Ovary (tissue), 9 donors: ENCODE measurements around the gene IGF2BP1. TPM values are rescaled to one million over a fixed set of nuclear protein-coding genes. Genes with fewer than 3 reads are reported as not detected.

Experiments used
- DNase-seq, 5 donors: peaks; one replicate each; pipeline ENCODE4 v3.0.0-alpha.2; 2019 to 2020
- H3K27ac ChIP-seq, 2 donors: fragments of 200-600 bp; one replicate each; pipeline versions ENCODE4 v1.5.1 to v1.8.0; 2019 to 2022
- H3K27me3 ChIP-seq: fragments of 200-600 bp; one replicate; pipeline ENCODE4 v1.8.0; 2022
- H3K36me3 ChIP-seq: fragments of 200-600 bp; sonication (generic); one replicate; pipeline ENCODE4 v1.5.1; 2019
- H3K4me1 ChIP-seq: one replicate; pipeline ENCODE4 v1.8.1; 2013; ENCODE audit warnings: mild to moderate bottlenecking, moderate library complexity; ENCODE audit not compliant: insufficient read depth
- H3K4me3 ChIP-seq: fragments of 200-600 bp; sonication (generic); one replicate; pipeline ENCODE4 v1.5.1; 2017
- H3K9me3 ChIP-seq, 2 donors: fragments of 200-600 bp in 1 of 2; sonication (generic) in 1 of 2; one replicate each; pipeline versions ENCODE4 v1.5.1 to v1.8.1; 2013 to 2019; ENCODE audit warnings: mild to moderate bottlenecking in 1 of 2, moderate library complexity in 1 of 2
- EP300 ChIP-seq: sonication (generic); formaldehyde crosslinking; IDR thresholded peaks from one replicate; pipeline ENCODE4 v1.6.1; 2017; ENCODE audit warnings: antibody characterized with exemption
- POLR2A ChIP-seq: fragments of 450-650 bp; IDR thresholded peaks from one replicate; pipeline ENCODE4 v1.6.1; 2017; ENCODE audit warnings: antibody characterized with exemption, mild to moderate bottlenecking, moderate library complexity
- WGBS, 3 donors: extraction: QIAGEN DNeasy Blood & Tissue Kit in 1 of 3; methylation state at CpG; one replicate each; pipeline versions ENCODE4 v1.1.5 to v1.1.7; 2013 to 2017; 5-methylcytosine and 5-hydroxymethylcytosine counted together
- intact Hi-C, 4 donors: fragments of 100-400 bp; cut with DNase I; formaldehyde crosslinking; loops; one replicate each; pipeline versions ENCODE4 v1.11.0 to v1.15.1; 2022 to 2023
- polyA plus RNA-seq, 2 donors: library from polyadenylated mRNA; stranded (reverse); fragments of 200-250 nt in 1 of 2; fragments of 350-450 nt in 1 of 2; fragmentation: Illumina TruSeq in 1 of 2; extraction: RNeasy Lipid Tissue Mini Kit (QIAGEN cat#74804) in 1 of 2; gene quantifications; one replicate each; pipeline ENCODE4 v1.2.3, GENCODE V29; 2013 to 2014
- total RNA-seq, 7 donors: library from RNA; depleted of rRNA in 2 of 7; stranded (reverse); fragments of >200 nt in 2 of 7; fragmentation: NEBNext Ultra II Directional in 3 of 7; extraction: Animal tissue kit (Norgen Biotek cat#: 25700) in 3 of 7; gene quantifications; one replicate each; pipeline versions ENCODE4 v1.1.0 to v1.2.4, GENCODE V29; 2016 to 2023
- TF ChIP-seq, protein P1 (sequence below), 3 donors: fragments of 450-650 bp in 2 of 3; fragments of 200-600 bp in 1 of 3; IDR thresholded peaks; one replicate each; pipeline versions ENCODE4 v1.5.1 to v1.8.0; 2016 to 2022; ENCODE audit warnings: antibody characterized with exemption in 3 of 3, mild to moderate bottlenecking in 1 of 3
- donor health status: DM: no; HTN: no; CAD: no; lungs with moderate emphysema.
- donor health status: DM: no; HTN: no; CAD: no.
- donor health status: Bipolar disorder and iron deficiency.
- donor health status: DM: yes; HTN: yes; CAD: no.
- donor health status: DM: no; HTN: no; CAD: no.
- donor health status: DM: yes; HTN: yes; CAD: no.

IGF2BP1 gene
- total and polyA plus RNA-seq, 9 donors, result 0.12 to 1.0 TPM; not detected in 7

DNA sequence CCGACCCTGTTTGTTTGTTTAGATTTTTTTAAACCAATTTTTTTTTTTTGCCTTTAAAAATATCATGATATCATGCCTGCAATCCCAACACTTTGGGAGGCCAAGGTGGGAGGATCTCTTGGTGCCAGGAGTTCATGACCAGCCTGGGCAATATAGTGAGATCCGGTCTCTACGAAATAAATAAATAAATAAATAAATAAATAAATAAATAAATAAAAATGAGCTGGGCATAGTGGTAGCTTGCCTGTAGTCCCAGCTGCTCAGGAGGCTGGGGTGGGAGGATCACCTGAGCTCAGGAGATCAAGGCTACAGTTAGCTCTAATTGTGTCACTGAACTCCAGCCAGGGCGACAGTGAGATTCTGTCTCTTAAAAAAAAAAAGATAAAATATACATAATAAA lies 8.1 kb upstream of the IGF2BP1 start:
- 74 to 86% (median 75%) methylated on average over 4 of the region's 4 CpGs for WGBS, 3 donors
- no peaks in the 10 kb centered on the region for H3K36me3 ChIP-seq
- no peak overlapping the region for H3K4me3 ChIP-seq
- no peaks in the 10 kb centered on the region for H3K4me1 ChIP-seq
- intact Hi-C loops, result loop anchor here in 1 of 4 donors (10.0 kb wide), 1 partner anchor 56 kb away; no protein-coding TSS in a partner anchor
- no peak for DNase-seq
- H3K27me3 ChIP-seq, result peaks cover 6% of the 10 kb centered on the region
- no peak for TF ChIP-seq POLR2A
- TF ChIP-seq EP300, result no peak
- TF ChIP-seq, protein P1, sequence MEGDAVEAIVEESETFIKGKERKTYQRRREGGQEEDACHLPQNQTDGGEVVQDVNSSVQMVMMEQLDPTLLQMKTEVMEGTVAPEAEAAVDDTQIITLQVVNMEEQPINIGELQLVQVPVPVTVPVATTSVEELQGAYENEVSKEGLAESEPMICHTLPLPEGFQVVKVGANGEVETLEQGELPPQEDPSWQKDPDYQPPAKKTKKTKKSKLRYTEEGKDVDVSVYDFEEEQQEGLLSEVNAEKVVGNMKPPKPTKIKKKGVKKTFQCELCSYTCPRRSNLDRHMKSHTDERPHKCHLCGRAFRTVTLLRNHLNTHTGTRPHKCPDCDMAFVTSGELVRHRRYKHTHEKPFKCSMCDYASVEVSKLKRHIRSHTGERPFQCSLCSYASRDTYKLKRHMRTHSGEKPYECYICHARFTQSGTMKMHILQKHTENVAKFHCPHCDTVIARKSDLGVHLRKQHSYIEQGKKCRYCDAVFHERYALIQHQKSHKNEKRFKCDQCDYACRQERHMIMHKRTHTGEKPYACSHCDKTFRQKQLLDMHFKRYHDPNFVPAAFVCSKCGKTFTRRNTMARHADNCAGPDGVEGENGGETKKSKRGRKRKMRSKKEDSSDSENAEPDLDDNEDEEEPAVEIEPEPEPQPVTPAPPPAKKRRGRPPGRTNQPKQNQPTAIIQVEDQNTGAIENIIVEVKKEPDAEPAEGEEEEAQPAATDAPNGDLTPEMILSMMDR (IDR thresholded peaks at IDR 0.05), result no peak
- no peaks in the 10 kb centered on the region for H3K9me3 ChIP-seq
- H3K27ac ChIP-seq, result no peak overlapping the region

DNA sequence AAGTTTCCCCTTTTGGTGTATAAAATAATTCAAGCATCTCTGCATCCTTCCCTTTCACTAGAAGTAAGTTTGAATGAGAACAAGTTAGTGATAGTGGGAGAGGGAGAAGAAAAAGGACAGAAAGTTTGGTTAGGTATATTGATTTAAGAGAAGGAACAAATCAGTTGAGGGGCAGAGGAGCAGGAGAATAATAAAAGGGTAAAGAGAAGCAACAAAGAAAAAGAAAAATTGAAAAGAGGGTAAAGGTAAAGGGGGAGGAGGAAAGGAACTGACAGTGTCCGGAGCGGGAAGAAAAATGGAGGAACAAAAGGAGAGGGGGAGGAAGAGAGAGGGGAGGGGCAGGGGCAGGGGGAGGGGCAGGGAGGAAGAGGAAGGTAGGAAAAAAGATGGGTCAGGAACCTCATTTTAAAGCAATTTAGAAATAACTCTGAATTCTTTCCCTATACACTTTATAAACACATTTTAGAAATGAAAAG lies 6.3 kb upstream of the IGF2BP1 start:
- Histone ChIP-seq H3K27ac (no peak overlapping the region), H3K4me3 (no peak overlapping the region), H3K27me3 (peaks cover 6% of the 10 kb centered on the region), H3K9me3 (no peaks in the 10 kb centered on the region), H3K4me1 (no peaks in the 10 kb centered on the region), H3K36me3 (no peaks in the 10 kb centered on the region)
- intact Hi-C loops, result no loop called here
- DNase-seq, result no peak
- TF ChIP-seq POLR2A, result no peak
- WGBS, 3 donors, result 17 to 24% (median 21%) methylated on average over 2 of the region's 2 CpGs

DNA sequence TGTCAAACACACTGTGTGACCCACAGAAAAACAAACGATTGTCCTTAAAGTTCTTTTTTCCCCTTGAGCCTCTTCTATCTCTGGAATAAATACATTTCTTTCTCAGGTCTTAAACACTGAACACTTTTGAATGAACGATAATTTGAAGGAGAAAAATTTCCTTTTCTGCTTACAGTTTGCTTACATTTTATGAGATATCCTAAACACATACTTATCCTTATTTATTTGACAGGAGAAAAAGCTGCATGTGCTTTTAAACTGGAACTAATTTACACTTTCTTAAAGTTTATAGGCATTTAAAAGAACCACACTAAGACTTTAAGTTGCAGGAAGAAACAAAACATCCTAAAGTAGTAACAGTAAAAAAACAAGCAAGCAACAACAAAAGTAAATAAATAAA lies 4.7 kb upstream of the IGF2BP1 start:
- Histone ChIP-seq H3K4me1 (peaks cover 2% of the 10 kb centered on the region), H3K36me3 (no peaks in the 10 kb centered on the region), H3K9me3 (no peaks in the 10 kb centered on the region), H3K27ac (no peak overlapping the region), H3K4me3 (no peak overlapping the region), H3K27me3 (peaks cover 6% of the 10 kb centered on the region)
- 54 to 67% (median 60%) methylated on average over 2 of the region's 2 CpGs for WGBS, 3 donors
- no peak for DNase-seq
- TF ChIP-seq EP300 (no peak), POLR2A (no peak)
- TF ChIP-seq, protein P1 (IDR thresholded peaks at IDR 0.05), result no peak
- intact Hi-C loops, result no loop called here

DNA sequence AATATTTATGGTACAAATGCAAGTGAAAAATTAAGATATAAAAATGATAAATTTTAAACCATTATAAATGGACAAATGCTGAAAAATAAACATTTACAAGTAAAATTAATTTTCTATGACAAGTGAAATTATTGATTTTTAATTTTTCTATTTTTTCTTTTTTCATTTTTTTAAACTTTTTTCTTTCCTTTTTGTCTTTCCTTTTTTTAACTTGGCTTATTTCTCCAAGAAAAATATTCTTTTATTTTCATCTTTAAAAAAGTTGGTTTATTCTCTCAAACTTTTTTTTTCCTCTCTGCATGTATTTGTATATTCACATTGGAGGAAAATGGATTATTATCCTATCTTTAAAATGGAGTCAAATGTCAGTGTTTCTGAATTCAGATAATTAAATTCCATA lies 3.9 kb upstream of the IGF2BP1 start:
- Histone ChIP-seq H3K27ac (no peak overlapping the region), H3K9me3 (no peaks in the 10 kb centered on the region), H3K36me3 (no peaks in the 10 kb centered on the region), H3K4me3 (no peak overlapping the region), H3K27me3 (peaks cover 6% of the 10 kb centered on the region), H3K4me1 (peaks cover 4% of the 10 kb centered on the region)
- intact Hi-C loops, result no loop called here
- no peak for DNase-seq
- no peak for TF ChIP-seq POLR2A
- TF ChIP-seq EP300, result no peak
- TF ChIP-seq, protein P1 (IDR thresholded peaks at IDR 0.05), result no peak

DNA sequence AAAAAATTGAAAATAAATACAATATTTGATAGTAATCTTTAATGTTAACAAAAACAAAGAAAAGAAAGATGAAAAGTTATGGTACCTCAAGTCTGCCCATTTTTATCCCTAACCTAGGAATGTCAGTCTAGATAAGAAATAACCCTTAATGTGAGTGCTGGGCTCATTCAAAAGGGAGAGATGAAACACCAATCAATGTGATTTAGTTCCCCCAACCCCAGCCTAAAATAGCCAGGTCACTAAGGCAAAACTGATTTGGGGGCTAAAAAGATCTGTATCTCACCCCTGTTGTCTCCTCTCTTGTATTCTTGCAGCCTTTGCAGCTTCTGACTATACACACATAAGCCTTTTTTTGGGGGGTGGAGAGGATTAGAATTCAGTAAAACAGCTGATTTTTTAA lies 3.2 kb upstream of the IGF2BP1 start:
- H3K27ac ChIP-seq, result no peak overlapping the region
- H3K4me3 ChIP-seq, result no peak overlapping the region
- H3K4me1 ChIP-seq, result peaks cover 4% of the 10 kb centered on the region
- intact Hi-C loops, result no loop called here
- no peaks in the 10 kb centered on the region for H3K9me3 ChIP-seq
- peaks cover 6% of the 10 kb centered on the region for H3K27me3 ChIP-seq
- DNase-seq, result no peak
- TF ChIP-seq, protein P1 (IDR thresholded peaks at IDR 0.05), result no peak
- TF ChIP-seq EP300 (no peak), POLR2A (no peak)
- no peaks in the 10 kb centered on the region for H3K36me3 ChIP-seq
